H1 (cell line): ENCODE measurements around the gene GALNT9.

ENCODE experiments used
- BACH1 ChIP-seq: IDR thresholded peaks from 2 replicates; pipeline ENCODE4 v1.6.1; 2012; ENCODE audit warnings: low read length, improper control_type of control experiment
- CBX5 ChIP-seq: fragments of 300-800, 300-1000 bp; sonication (generic); IDR thresholded peaks from 2 replicates; pipeline ENCODE4 v1.7.1; 2016; ENCODE audit warnings: antibody characterized with exemption, low read length, low read depth
- POLR2A ChIP-seq, 2 experiments: IDR thresholded peaks; 1 replicate in 1 of 2; 2 replicates in 1 of 2; pipeline ENCODE4 v1.6.1; 2011; ENCODE audit warnings: low read depth in 2 of 2, low read length in 2 of 2, mild to moderate bottlenecking in 2 of 2; ENCODE audit errors: control extremely low read depth in 1 of 2

- TF ChIP-seq CBX5: no peak
- TF ChIP-seq BACH1: no peak
- TF ChIP-seq POLR2A (IDR thresholded peaks at IDR 0.05; ENCODE audit: control extremely low read depth in 1 of 2, low read depth in 2 of 2, low read length in 2 of 2): no peak
These were observed 129.7 kb downstream of the GALNT9 start for GRCh38 chr12:132199526-132200319.
